PFSK-1 (cell line): Measurements from ENCODE around the gene COL4A2.

Source experiments
- REST ChIP-seq, 2 experiments: IDR thresholded peaks; 2 replicates each; pipeline versions ENCODE4 v1.6.1 to v1.8.0; 2011 to 2012; ENCODE audit warnings: low read depth in 2 of 2, low read length in 2 of 2, control low read depth in 1 of 2, inconsistent platforms in 1 of 2, mild to moderate bottlenecking in 1 of 2, moderate library complexity in 1 of 2; ENCODE audit not compliant: insufficient read depth in 1 of 2
- SIN3A ChIP-seq: IDR thresholded peaks from 2 replicates; pipeline ENCODE4 v1.6.1; 2012; ENCODE audit warnings: mild to moderate bottlenecking, low read length, moderate library complexity, borderline replicate concordance; ENCODE audit not compliant: insufficient read depth

GRCh38 chr13:110290153-110290552 is 16.9 kb upstream of the COL4A2 start:
- no peak for TF ChIP-seq SIN3A
- TF ChIP-seq REST (IDR thresholded peaks at IDR 0.05; ENCODE audit: insufficient read depth in 1 of 2, low read depth in 2 of 2, low read length in 2 of 2): no peak
